HG02981 (cell line): ENCODE measurements around the gene ZNF846.
A peak's percentile ranks its signal among the peaks of the same experiment; 100 is the strongest.
"Not testable (repeated sequence)": the region's sequence is repeated elsewhere in the genome, so short reads cannot be mapped to it uniquely, and the experiment has no call there.

ENCODE experiments used
- ATAC-seq: cut with Tn5 transposase; IDR thresholded peaks from one replicate; pipeline ENCODE4 v1.9.1; 2021; ENCODE audit warnings: mild to moderate bottlenecking, moderate library complexity; ENCODE audit not compliant: unreplicated experiment

Gene ZNF846

GRCh38 chr19:9785367-9786331 is 17.1 kb upstream of the ZNF846 start:
- ATAC-seq, result peak; percentile 72

- ATAC-seq, result not testable (repeated sequence)
Observed at GRCh38 chr19:9784163-9784496, 15.6 kb upstream of the ZNF846 start.

DNA sequence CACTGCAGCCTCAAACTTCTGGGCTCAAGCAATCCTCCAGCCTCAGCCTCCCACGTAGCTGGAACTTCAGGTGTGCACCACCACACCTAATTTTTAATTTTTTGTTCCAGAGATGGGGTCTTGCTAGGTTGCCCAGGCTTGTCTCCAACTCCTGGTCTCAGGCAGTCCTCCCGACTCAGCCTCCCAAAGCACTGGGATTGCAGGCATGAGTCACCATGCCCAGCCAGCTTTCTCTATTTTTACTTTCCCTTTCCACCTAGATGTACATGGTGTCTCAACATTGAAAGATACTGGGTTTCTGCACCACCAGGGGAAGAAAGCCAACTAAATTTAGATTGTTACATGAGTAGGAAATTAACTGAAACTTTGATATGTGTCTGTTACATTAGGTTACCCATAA is 13.8 kb upstream of the ZNF846 start:
- no peak for ATAC-seq

DNA sequence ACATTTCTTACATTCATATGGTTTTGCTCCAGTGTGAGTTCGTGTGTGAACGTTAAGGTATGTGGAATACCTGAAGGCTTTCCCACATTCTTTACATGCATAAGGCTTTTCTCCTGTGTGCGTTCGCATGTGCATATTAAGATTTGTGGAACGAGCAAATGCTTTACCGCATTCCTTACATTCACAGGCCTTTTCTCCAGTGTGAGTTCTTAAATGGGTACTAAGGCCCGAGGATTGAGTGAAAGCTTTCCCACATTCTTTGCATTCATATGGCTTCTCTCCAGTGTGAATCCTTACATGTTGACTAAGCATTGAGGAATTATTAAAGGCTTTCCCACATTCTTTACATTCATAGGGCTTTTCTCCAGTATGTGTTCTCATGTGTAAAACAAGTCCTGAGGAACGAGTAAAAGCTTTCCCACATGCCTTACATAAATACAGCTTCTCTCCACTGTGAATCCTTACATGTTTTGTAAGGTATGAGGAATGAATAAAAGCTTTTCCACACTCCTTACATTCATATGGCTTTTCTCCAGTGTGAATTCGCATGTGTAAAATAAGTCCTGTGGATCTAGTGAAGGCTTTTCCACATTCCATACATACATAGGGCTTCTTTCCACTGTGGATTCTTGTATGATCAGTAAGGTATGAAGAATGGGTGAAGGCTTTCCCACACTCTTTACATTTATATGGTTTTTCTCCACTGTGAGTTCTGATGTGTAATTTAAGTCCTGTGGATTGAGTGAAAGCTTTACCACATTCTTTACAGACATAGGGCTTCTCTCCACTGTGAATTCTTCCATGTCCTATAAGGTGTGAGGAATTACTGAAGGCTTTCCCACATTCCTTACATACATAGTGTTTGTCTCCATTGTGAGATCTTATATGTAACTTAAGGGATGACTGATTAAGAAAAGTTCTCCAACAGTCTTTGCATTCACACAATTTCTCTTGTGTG is 10.7 kb downstream of the ZNF846 start:
- ATAC-seq, result no peak

GRCh38 chr19:9752701-9753443 is 15.7 kb downstream of the ZNF846 start:
- no peak for ATAC-seq

DNA sequence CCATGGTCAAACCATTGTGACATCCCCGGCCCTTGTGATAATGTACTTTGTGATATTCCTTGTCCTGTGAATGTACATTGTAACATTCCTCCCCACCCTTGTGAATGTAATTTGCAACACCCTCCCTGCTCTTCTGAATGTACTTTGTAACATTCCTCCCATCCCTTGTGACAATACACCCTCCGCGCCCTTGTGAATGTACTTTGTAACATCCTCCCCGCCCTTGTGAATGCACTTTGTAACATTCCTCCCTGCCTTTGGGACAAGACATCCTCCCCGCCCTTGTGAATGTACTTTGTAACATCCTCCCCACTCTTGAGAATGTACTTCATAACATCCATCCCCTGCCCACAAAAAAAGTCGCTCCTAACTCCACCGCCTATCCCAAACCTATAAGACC is 17.1 kb downstream of the ZNF846 start:
- ATAC-seq, result no peak

GRCh38 chr19:9741476-9742171 is 26.9 kb downstream of the ZNF846 start:
- no peak for ATAC-seq

- ATAC-seq, result no peak
Observed at GRCh38 chr19:9735986-9736385, 32.6 kb downstream of the ZNF846 start.

- not testable (repeated sequence) for ATAC-seq
Observed at GRCh38 chr19:9730056-9730455, 38.5 kb downstream of the ZNF846 start.

DNA sequence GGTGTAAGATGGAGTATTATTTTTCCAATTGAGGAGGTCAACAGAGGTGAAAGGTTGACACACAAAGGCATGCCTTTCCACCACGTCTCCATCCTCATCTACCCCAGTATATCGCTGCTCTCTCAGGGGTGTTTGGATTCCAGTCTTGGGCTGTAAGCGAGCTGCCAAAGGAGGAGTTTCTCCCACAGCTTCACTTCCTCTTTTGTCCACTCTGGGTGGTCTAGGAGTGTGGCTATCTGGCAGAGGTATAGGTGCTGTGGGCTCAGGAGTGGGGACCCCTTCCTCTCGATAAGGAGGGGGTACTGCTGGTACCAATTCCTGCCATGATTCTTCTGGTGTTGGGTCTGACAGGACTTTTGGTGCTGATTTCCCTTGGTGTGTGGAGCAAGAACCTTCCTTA is 39.4 kb downstream of the ZNF846 start:
- ATAC-seq, result no peak

DNA sequence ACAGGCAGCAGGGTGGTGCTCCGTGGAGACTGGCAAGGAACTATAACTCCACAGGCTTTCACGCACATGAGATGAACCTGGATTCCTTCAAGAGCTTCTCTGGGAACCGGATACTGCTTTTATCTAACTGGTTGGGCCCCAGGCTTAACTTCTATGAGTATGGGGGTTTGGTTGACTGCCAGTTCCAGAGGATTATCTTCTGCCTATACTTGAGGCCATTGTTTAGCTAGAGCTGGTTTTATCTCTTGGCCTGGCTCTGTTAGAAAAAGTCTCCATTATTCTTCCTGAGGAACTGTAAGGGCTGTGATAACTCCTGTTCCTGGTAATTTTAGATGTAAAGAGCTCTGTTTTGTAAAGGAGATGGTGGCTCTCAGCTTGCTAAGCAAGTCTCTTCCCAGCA is 40.9 kb downstream of the ZNF846 start:
- ATAC-seq, result no peak

DNA sequence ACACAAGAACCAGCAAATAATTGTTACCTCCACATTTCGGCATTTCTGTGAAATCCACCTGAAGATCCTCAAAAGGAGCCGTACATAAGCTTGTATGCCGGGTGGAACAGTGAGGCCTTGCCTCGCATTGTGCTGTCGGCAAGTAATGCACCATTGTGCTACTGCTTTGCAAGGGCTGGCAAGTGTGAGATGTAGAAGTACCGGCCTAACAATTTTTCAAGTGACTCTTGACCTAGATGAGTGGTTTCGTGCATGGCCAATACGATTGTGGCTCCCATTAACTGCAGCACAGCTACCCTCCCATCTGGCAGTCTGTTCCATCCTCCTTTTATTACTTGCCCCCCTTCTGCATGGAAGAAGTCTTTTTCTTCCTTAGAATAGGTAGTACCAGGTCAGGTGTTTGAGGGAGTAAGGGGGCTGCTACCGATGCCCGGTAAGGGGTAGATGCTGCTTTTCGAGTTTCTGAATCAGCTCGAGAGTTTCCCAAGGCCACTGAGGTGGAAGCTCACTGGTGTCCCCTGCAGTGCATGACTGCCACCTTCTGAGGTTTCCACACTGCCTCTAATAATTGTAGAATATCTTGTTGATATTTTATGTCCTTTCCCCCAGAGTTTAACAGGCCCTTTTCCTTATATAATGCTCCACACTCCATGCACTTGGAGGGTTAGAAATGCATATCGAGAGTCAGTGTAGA is 42.9 kb downstream of the ZNF846 start:
- ATAC-seq, result not testable (repeated sequence)

GRCh38 chr19:9724157-9724556 is 44.4 kb downstream of the ZNF846 start:
- no peak for ATAC-seq

GRCh38 chr19:9721861-9722260 is 46.7 kb downstream of the ZNF846 start:
- no peak for ATAC-seq

DNA sequence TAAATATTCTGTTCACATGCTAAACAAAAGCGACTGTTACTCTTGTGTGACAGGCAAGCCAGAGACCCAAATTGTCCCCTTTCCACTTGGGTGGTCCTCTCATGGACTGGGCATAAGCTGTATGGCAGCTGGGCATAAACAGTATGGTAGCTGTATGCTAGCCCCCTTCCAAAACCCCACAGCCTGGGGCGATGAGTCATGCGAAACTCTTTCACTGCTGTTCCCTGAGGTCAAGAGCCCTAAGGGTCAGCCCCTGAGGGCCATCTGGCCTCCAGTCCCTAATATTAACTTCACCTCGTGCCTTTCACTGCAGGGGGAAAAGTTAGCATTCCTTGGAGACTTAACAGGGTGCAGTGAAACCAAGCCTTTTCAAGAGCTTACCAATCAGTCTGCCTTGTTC is 48.0 kb downstream of the ZNF846 start:
- ATAC-seq, result no peak

DNA sequence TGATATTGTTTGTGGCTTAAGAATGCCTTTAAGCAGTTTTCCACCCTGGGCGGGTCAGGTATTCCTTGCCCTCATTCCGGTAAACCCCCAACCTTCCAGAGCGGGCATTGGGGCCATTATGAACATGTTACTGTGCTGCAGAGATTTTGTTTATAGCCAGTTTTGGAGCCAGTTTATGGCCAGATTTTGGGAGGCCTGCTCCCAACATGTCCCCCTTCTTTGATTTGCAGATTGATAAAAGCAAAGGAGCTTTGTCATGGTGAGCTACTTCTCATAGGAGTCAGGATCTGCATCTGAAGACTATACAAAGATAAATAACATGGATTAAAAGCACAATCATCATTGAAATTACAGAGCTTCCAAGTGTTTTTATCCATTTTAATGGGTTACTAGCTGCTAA is 56.7 kb downstream of the ZNF846 start:
- ATAC-seq, result no peak

GRCh38 chr19:9709305-9709704 is 59.2 kb downstream of the ZNF846 start:
- no peak for ATAC-seq

DNA sequence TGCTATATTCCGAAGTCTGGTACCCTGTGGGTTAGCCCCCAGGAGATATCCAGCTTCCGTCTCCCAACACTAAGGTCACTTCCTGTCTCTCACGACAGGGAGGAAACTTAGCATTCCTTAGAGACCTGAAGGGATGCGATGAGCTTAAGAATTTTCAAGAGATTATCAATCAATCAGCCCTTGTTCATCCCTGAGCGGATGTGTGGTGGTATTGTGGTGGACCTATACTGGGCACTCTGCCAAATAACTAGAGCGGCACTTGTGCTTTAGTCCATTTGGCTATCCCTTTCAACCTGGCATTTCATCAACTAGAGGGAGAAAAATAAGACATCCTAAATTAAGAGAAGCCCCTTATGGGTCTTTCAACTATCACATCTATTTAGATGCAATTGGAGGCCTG is 62.7 kb downstream of the ZNF846 start:
- ATAC-seq, result no peak

GRCh38 chr19:9702186-9702585 is 66.4 kb downstream of the ZNF846 start:
- no peak for ATAC-seq
